T-helper 9 cell (primary cell): Measurements from ENCODE around the gene BBS10.
"Not testable (repeated sequence)": the region's sequence is repeated elsewhere in the genome, so short reads cannot be mapped to it uniquely, and the experiment has no call there.

Source experiments
- DNase-seq: peaks from one replicate; pipeline ENCODE4 v3.0.0-alpha.2; 2020
- total RNA-seq, 2 donors: gene quantifications; one replicate each; lab custom pipeline; 2026; lab: John Stamatoyannopoulos, UW

The BBS10 gene
- 5.6 to 16.4 reads per million in 2 donors for total RNA-seq

GRCh38 chr12:76348079-76348901 is at the start of gene BBS10:
TSS of gene BBS10 (minus strand) at chr12:76348415. CDS start at chr12:76348358, 57 bp downstream.
- DNase-seq, result peak; percentile 73

GRCh38 chr12:76391461-76391860 is 43.2 kb upstream of the BBS10 start:
- no peak for DNase-seq

DNA sequence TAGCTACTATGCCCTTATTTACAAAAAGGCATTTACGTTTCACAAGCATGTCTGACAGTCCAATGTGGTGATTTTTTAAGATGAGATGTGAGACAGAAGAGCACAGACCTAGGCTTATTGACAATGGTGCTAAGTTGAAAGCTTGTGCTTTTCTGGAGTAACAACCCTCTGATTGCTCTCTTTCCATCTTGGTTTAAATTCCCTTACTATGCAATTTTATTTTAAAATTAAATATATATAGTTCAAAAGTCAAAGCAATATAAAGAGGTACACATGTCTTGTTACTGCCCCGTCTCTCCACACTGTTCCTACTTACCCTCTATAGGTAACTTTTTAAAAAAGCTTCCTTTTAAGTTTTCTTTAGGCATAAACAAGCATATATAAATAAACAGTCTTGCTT is 39.4 kb upstream of the BBS10 start:
- no peak for DNase-seq

GRCh38 chr12:76384560-76384959 is 36.3 kb upstream of the BBS10 start:
- no peak for DNase-seq

GRCh38 chr12:76383988-76384387 is 35.8 kb upstream of the BBS10 start:
- DNase-seq, result no peak

DNA sequence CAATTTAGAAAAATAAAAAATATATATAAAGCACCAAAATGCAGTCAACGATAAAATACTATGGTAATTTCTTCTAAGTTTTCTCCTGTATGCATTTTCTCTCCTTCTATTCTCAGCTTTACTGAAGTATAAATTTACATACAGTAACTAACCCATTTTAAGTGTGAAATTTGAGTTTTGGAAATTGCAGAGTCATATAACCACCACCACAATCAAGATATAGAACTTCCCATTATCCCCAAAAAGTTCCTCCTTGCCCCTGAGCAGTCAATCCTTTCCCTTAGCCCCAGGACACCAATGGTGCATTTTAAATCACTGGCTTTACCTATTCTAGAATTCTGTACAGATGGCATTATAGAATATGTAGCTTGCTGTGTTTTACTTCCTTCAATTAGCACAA is 31.0 kb upstream of the BBS10 start:
- DNase-seq, result no peak

DNA sequence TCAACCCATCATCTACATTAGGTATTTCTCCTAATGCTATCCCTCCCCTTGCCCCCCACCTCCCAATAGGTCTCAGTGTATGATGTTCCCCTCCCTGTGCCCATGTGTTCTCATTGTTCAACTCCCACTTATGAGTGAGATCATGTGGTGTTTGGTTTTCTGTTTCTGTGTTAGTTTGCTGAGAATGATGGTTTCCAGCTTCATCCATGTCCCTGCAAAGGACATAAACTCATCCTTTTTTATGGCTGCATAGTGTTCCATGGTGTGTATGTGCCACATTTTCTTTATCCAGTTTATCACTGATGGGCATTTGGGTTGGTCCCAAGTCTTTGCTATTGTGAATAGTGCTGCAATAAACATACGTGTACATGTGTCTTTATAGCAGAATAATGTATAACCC is 28.7 kb upstream of the BBS10 start:
- DNase-seq, result not testable (repeated sequence)

- DNase-seq, result no peak
Observed at GRCh38 chr12:76375939-76376338, 27.7 kb upstream of the BBS10 start.

DNA sequence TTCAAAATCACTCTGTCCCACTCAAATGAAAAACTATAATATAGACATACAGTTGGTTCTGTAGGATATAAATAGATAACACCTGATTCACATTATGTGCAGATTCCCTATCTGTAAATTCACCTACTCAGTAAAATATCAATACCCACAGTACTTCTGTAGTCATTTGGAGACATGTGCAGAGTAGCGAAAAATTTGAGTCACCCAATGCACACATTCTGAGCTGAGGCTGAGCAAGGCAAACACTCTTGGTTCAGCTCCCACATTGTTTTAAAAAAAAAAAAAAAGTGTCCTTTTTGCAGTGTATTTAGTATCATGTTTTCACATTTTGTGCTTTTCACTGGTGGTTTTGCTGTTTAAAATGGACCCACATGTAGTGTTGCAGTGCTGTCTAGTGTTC is 27.3 kb upstream of the BBS10 start:
- DNase-seq, result no peak

GRCh38 chr12:76374386-76375020 is 26.3 kb upstream of the BBS10 start:
- DNase-seq, result no peak

DNA sequence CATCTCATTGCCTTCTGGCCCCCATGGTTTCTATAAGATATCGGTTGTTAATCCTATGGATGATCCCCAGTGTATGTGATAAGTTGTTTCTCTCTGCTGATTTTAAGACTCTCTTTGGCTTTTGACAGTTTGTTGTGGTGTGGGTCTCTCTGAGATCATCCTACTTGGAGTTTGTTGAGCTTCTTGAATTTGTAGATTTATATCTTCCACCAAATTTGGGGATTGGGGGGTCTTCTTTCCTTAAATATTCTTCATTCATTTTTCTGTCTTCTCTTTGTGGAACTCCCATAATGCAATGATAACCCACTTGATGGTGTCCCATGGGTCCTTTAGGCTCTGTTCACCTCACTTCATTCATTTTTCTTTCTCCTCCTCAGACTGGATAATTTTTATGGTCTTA is 20.0 kb upstream of the BBS10 start:
- DNase-seq, result no peak

GRCh38 chr12:76366163-76366562 is 17.9 kb upstream of the BBS10 start:
- no peak for DNase-seq

- DNase-seq, result not testable (repeated sequence)
Observed at GRCh38 chr12:76364131-76364530, 15.9 kb upstream of the BBS10 start.

DNA sequence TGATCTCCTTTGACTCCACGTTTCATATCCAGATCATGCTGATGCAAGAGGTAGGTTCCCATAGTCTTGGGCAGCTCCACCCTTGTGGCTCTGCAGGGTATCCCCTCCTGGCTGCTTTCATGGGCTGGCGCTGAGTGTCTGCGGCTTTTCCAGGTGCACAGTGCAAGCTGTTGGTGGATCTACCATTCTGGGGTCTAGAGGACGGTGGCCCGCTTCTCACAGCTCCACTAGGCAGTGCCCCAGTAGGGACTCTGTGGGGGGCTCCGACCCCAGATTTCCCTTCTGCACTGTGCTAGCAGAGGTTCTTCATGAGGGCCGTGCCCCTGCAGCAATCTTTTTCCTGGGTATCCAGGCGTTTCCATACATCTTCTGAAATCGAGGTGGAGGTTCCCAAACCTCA is 12.1 kb upstream of the BBS10 start:
- DNase-seq, result no peak

- no peak for DNase-seq
Observed at GRCh38 chr12:76356071-76356470, 7.9 kb upstream of the BBS10 start.

DNA sequence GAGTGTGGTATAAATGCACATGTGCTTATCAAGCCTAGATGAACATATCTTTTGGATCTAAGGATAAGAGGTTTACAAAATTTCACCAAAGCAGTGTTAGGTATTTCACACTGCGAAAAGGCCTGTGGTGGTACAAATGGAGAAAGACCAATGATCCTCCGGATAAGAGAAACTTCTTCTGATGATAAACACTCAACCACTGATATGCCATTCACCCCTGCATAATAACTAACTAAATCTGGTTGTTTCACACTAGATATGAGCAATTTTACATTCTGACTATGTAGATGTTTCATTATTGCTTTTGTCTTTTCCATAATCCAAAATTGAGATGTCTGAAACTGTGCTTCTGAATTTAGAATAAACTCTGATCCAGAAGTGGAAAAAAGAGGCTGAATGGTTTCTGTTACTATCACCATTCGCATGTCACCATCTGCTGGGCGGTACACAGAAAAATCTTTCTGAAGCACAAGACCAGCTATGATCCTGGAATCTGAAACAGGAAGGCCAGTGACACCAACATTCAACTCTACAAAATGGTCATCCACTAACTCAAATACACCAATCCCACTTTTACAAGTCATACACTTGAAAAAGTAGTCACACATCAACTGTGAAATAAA is 1.3 kb downstream of the BBS10 start:
- DNase-seq, result no peak

DNA sequence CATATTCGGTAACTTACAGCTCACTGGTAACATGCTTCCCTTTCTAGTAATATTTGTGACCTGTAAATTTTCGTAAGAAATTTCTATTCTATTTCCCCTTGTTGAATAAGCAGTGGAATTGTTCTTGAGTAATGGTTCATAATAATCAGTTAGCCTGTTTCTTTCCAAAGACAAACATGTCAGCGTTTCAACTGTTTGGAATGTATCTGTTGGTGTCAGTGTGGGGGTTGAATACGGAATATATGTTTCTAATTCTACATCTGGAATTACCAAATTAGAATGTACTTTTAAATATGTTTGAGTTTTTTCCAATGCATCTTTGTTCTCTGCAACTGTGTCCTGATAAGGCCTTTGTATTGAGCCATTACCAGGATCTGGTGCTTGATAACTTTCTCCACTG is 2.0 kb downstream of the BBS10 start:
- DNase-seq, result no peak

GRCh38 chr12:76345569-76345968 is 2.6 kb downstream of the BBS10 start:
- no peak for DNase-seq

- no peak for DNase-seq
Observed at GRCh38 chr12:76341436-76342030, 6.7 kb downstream of the BBS10 start.

- DNase-seq, result no peak
Observed at GRCh38 chr12:76340680-76341435, 7.4 kb downstream of the BBS10 start.

- DNase-seq, result no peak
Observed at GRCh38 chr12:76337583-76337982, 10.6 kb downstream of the BBS10 start.

DNA sequence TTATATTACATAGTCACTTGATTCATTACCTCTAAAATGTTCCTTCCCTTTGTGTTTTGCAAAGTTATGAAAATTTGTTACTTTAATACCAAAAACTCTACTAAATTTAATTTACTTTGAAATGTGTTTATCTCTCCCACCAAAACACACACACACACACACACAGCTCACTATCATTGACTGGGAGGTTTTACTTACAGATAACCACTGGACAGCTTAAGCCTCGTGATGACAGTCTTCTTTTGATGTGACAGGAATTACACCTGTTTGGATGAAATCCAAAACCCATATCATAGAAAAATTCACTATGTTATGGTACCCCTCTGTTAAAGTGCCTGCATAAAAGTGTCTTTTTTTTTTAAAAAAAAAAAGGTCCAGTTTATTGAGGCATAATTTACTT is 15.6 kb downstream of the BBS10 start:
- DNase-seq, result no peak

DNA sequence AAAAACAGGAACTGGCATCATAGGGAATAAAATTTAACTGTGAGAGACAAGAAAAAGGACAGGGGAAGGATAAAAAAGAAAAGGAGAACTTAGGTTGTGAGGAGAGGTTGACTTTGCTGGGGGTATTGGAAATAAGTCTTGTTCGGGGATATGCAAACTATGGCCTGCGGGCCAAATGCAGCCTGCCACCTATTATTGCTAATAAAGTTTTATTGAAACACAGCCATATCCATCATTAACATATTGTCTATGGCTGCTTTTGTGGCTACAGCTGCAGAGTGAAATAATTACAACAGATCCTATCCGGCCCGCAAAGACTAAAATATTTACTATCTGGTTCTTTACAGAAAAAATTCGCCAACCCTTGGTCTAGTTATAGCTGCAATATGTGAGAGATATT is 18.6 kb downstream of the BBS10 start:
- DNase-seq, result no peak
